GM12892 (cell line): Measurements from ENCODE around the gene TAF6.

Source experiments
- POLR2A ChIP-seq: IDR thresholded peaks from 2 replicates; pipeline ENCODE4 v1.6.1; 2011; ENCODE audit warnings: low read depth, low read length, control low read depth
- TAF1 ChIP-seq: IDR thresholded peaks from 2 replicates; pipeline ENCODE4 v1.6.1; 2011; ENCODE audit warnings: low read depth, mild to moderate bottlenecking, control low read depth, low read length, borderline replicate concordance

DNA sequence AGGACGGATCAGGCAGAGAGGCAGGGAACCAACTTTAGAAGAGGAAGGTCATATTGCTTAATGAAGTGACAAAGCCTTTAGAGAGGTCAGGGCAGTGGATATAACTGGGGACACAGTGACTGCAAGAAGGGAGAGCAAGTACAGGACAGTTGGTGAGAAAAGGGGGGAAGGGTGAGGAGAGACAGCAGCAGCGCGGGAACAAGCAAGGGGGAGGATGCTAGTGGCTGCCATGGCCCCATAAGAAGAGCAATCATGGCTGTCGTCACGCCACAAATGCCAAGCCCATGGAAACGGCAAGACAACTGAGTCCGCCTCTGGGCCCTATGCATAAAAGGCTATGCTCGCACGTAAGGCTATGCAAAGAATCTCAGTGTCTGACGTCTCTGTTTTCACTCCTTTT lies 46.7 kb downstream of the TAF6 start:
- no peak for TF ChIP-seq TAF1
- TF ChIP-seq POLR2A: no peak
